ENCODE results near the gene DLEU7. TPM values are rescaled to one million over a fixed set of nuclear protein-coding genes. Genes with fewer than 3 reads are reported as not detected.

The DLEU7 gene
- total RNA-seq, 1 donor from 2014 or later = not detected

DNA sequence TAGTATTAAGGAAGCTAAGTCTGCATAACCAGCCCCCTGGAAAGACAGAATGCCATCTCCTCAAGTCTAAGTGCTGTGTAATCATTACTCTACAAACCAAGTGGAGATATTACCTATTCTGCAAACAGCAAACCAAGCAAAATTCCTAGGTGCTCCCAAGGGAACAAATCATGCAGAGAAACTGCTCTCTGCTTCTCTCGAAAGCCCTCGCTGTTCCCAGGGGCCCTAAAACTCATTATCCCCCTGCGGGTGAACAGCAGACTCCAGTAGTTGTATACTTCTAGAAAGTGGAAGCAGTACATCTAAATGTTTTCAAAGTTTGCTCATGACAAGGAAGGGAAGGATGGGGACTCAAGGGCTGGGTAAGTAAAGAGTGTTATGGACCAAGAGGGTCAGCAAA, 3.2 kb downstream of the DLEU7 start:
- no peak for DNase-seq (ENCODE audit: low spot score)
- Mint-ChIP-seq H3K9me3 (ENCODE audit: unreplicated experiment) (no peaks in the 10 kb centered on the region), H3K27me3 (ENCODE audit: unreplicated experiment) (peaks cover 9% of the 10 kb centered on the region), H3K27ac (ENCODE audit: unreplicated experiment) (no peak overlapping the region), H3K4me3 (ENCODE audit: unreplicated experiment) (no peak overlapping the region), H3K36me3 (ENCODE audit: low read depth, unreplicated experiment) (peaks cover 4% of the 10 kb centered on the region), H3K4me1 (ENCODE audit: unreplicated experiment) (peaks cover 8% of the 10 kb centered on the region)
- TF ChIP-seq, protein P1, sequence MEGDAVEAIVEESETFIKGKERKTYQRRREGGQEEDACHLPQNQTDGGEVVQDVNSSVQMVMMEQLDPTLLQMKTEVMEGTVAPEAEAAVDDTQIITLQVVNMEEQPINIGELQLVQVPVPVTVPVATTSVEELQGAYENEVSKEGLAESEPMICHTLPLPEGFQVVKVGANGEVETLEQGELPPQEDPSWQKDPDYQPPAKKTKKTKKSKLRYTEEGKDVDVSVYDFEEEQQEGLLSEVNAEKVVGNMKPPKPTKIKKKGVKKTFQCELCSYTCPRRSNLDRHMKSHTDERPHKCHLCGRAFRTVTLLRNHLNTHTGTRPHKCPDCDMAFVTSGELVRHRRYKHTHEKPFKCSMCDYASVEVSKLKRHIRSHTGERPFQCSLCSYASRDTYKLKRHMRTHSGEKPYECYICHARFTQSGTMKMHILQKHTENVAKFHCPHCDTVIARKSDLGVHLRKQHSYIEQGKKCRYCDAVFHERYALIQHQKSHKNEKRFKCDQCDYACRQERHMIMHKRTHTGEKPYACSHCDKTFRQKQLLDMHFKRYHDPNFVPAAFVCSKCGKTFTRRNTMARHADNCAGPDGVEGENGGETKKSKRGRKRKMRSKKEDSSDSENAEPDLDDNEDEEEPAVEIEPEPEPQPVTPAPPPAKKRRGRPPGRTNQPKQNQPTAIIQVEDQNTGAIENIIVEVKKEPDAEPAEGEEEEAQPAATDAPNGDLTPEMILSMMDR (IDR thresholded peaks at IDR 0.05; ENCODE audit: unreplicated experiment) = no peak

DNA sequence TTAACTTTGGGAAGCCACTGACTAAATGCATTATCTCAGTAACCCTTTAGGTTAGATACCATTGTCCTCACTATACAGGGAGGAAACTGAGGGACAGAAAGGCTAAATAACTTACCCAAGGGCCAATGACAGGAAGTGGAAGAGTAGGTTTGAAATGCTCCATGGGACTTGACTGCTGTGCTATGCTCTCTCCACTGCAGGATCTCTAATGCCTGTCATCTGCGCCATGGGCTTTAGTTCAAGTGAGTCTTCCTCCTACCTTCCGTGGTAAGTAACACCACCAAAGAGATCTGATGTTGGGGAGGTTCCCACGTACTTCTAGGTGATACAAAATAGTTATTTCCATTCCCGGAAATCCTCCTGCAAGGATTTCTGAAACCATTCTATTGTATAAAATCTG, 3.7 kb downstream of the DLEU7 start:
- H3K27ac Mint-ChIP-seq (ENCODE audit: unreplicated experiment) = no peak overlapping the region

GRCh38 chr13:50838701-50839100, 4.8 kb downstream of the DLEU7 start:
- Mint-ChIP-seq H3K9me3 (ENCODE audit: unreplicated experiment) (no peaks in the 10 kb centered on the region), H3K4me3 (ENCODE audit: unreplicated experiment) (no peak overlapping the region), H3K4me1 (ENCODE audit: unreplicated experiment) (peaks cover 5% of the 10 kb centered on the region), H3K27me3 (ENCODE audit: unreplicated experiment) (peaks cover 5% of the 10 kb centered on the region), H3K36me3 (ENCODE audit: low read depth, unreplicated experiment) (peaks cover 8% of the 10 kb centered on the region), H3K27ac (ENCODE audit: unreplicated experiment) (no peak overlapping the region)
- no peak for DNase-seq (ENCODE audit: low spot score)
- TF ChIP-seq, protein P1 (IDR thresholded peaks at IDR 0.05; ENCODE audit: unreplicated experiment) = no peak

More for the DNA sequence above, 3.7 kb downstream of the DLEU7 start:
- H3K27me3 Mint-ChIP-seq (ENCODE audit: unreplicated experiment) = peaks cover 9% of the 10 kb centered on the region
- peaks cover 4% of the 10 kb centered on the region for H3K36me3 Mint-ChIP-seq (ENCODE audit: low read depth, unreplicated experiment)
- H3K4me1 Mint-ChIP-seq (ENCODE audit: unreplicated experiment) = peaks cover 8% of the 10 kb centered on the region
- TF ChIP-seq, protein P1 (IDR thresholded peaks at IDR 0.05; ENCODE audit: unreplicated experiment) = no peak
- DNase-seq (ENCODE audit: low spot score) = no peak
- no peak overlapping the region for H3K4me3 Mint-ChIP-seq (ENCODE audit: unreplicated experiment)
- no peaks in the 10 kb centered on the region for H3K9me3 Mint-ChIP-seq (ENCODE audit: unreplicated experiment)

GRCh38 chr13:50838031-50838430, 5.5 kb downstream of the DLEU7 start:
- DNase-seq (ENCODE audit: low spot score) = no peak
- Mint-ChIP-seq H3K27me3 (ENCODE audit: unreplicated experiment) (peaks cover 4% of the 10 kb centered on the region), H3K27ac (ENCODE audit: unreplicated experiment) (no peak overlapping the region), H3K9me3 (ENCODE audit: unreplicated experiment) (no peaks in the 10 kb centered on the region), H3K4me1 (ENCODE audit: unreplicated experiment) (peaks cover 5% of the 10 kb centered on the region), H3K4me3 (ENCODE audit: unreplicated experiment) (no peak overlapping the region), H3K36me3 (ENCODE audit: low read depth, unreplicated experiment) (peaks cover 8% of the 10 kb centered on the region)
- TF ChIP-seq, protein P1 (IDR thresholded peaks at IDR 0.05; ENCODE audit: unreplicated experiment) = no peak

- no peak overlapping the region for H3K27ac Mint-ChIP-seq (ENCODE audit: unreplicated experiment)
- TF ChIP-seq, protein P1 (IDR thresholded peaks at IDR 0.05; ENCODE audit: unreplicated experiment) = no peak
- H3K4me3 Mint-ChIP-seq (ENCODE audit: unreplicated experiment) = no peak overlapping the region
- peaks cover 4% of the 10 kb centered on the region for H3K36me3 Mint-ChIP-seq (ENCODE audit: low read depth, unreplicated experiment)
- no peaks in the 10 kb centered on the region for H3K9me3 Mint-ChIP-seq (ENCODE audit: unreplicated experiment)
- H3K27me3 Mint-ChIP-seq (ENCODE audit: unreplicated experiment) = no peaks in the 10 kb centered on the region
- DNase-seq (ENCODE audit: low spot score) = no peak
- H3K4me1 Mint-ChIP-seq (ENCODE audit: unreplicated experiment) = no peaks in the 10 kb centered on the region
These were observed 12.0 kb downstream of the DLEU7 start for GRCh38 chr13:50831512-50831911.
